Measurements from ENCODE around the gene LBHD1. TPM values are rescaled to one million over a fixed set of nuclear protein-coding genes. Genes with fewer than 3 reads are reported as not detected.

The LBHD1 gene
- total and polyA plus RNA-seq, 2 of the 13 experiments (the other 11 are each of a cell fraction or from before 2014, with no cell fraction given) = 3.2 to 3.7 TPM

GRCh38 chr11:62665075-62665598 lies 6.9 kb downstream of the LBHD1 start, which contains the start of the genes C11orf98 and CSKMT (continued):
- TF ChIP-seq SCMH1 (CRISPR knock-in tag; IDR thresholded peaks at IDR 0.05; ENCODE audit: borderline replicate concordance) (no peak), KLF12 (CRISPR knock-in tag; IDR thresholded peaks at IDR 0.05; ENCODE audit: borderline replicate concordance) (0 out of 2 replicates have a peak, but pooled peaks have one; percentile 82), ZGPAT (CRISPR knock-in tag; IDR thresholded peaks at IDR 0.05) (peak; percentile 63), ZNF557 (CRISPR knock-in tag; IDR thresholded peaks at IDR 0.05) (0 out of 2 replicates have a peak, but pooled peaks have one; percentile 12), ZNF33A (CRISPR knock-in tag; IDR thresholded peaks at IDR 0.05; ENCODE audit: borderline replicate concordance) (peak; percentile 88; the same call in 1 of the 2 replicates), ZFP36L1 (CRISPR knock-in tag; IDR thresholded peaks at IDR 0.05) (peak; percentile 75; the same call in 1 of the 2 replicates), RERE (CRISPR knock-in tag; IDR thresholded peaks at IDR 0.05; ENCODE audit: low read depth) (no peak; the same call in 1 of the 2 replicates), ZNF784 (CRISPR knock-in tag; IDR thresholded peaks at IDR 0.05; ENCODE audit: borderline replicate concordance) (no peak), RFX1 (IDR thresholded peaks at IDR 0.05) (no peak), ZBED4 (CRISPR knock-in tag; IDR thresholded peaks at IDR 0.05; ENCODE audit: borderline replicate concordance) (peak; percentile 69; the same call in 1 of the 2 replicates), KAT2B (IDR thresholded peaks at IDR 0.05; ENCODE audit: borderline replicate concordance, low read depth, low read length) (no peak), ZNF782 (CRISPR knock-in tag; IDR thresholded peaks at IDR 0.05; ENCODE audit: borderline replicate concordance) (peak; percentile 69; the same call in 1 of the 2 replicates), CEBPG (CRISPR knock-in tag; IDR thresholded peaks at IDR 0.05) (peak; percentile 4; the same call in 1 of the 2 replicates), PBX3 (CRISPR knock-in tag; IDR thresholded peaks at IDR 0.05; ENCODE audit: borderline replicate concordance) (no peak)

Data from HepG2 (cell line).